GM12891 (cell line): ENCODE data around the gene DNAH17.

Source experiments
- POLR2A ChIP-seq: IDR thresholded peaks from 2 replicates; pipeline ENCODE4 v1.6.1; 2011; ENCODE audit warnings: low read depth, low read length, control low read depth
- POLR2AphosphoS5 ChIP-seq: IDR thresholded peaks from 2 replicates; pipeline ENCODE4 v1.6.1; 2011; ENCODE audit warnings: low read depth, low read length, control low read depth
- TAF1 ChIP-seq: IDR thresholded peaks from 2 replicates; pipeline ENCODE4 v1.6.1; 2011; ENCODE audit warnings: low read depth, low read length, control low read depth

DNA sequence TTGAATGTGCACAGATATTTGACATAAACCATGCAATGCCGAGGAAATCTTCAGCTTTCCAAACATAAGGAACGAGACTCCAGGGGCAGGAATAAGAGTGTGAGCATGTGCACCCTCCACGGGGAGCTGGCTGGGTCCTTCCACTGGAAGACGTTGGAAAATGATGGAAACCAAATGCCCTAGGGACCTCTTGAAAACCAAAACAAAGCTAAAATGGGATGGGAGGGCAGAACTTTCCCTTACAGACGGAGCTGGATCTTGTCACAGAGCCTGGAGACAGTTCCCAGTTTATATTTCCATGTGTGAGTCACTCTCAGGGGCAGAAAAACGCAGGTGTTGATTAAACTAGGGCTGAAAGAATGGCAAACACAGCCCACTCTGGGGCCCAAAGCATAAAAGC, 34.4 kb upstream of the DNAH17 start:
- TF ChIP-seq TAF1: no peak
- no peak for TF ChIP-seq POLR2AphosphoS5
- no peak for TF ChIP-seq POLR2A
